ENCODE results near the gene SLC35F1. TPM values are rescaled to one million over a fixed set of nuclear protein-coding genes. Genes with fewer than 3 reads are reported as not detected.

SLC35F1 gene
- total and polyA plus RNA-seq, 2 donors (not counting 1 experiment from before 2014, with no cell fraction given) = 0.09 to 0.17 TPM

- H3K36me3 ChIP-seq (ENCODE audit: control insufficient read depth, insufficient read depth, low read length) = no peaks in the 10 kb centered on the region
- no peak overlapping the region for H3K27ac ChIP-seq (ENCODE audit: insufficient read depth, low read length)
- H3K4me2 ChIP-seq (ENCODE audit: extremely low read depth, insufficient read depth, low read length) = no peak overlapping the region
- H3K27me3 ChIP-seq (ENCODE audit: control insufficient read depth, insufficient read depth, low read length) = no peaks in the 10 kb centered on the region
- H3K79me2 ChIP-seq (ENCODE audit: control insufficient read depth, insufficient read depth, low read length) = no peaks in the 10 kb centered on the region
- no peak for TF ChIP-seq EZH2 (IDR thresholded peaks at IDR 0.05; ENCODE audit: low read length, missing control alignments)
- TF ChIP-seq CTCF (conservative IDR thresholded peaks at IDR 0.05 in 1 of 2, IDR thresholded peaks at IDR 0.05 in 1 of 2; ENCODE audit: low read depth in 1 of 2, low read length in 2 of 2) = no peak
- no peaks in the 10 kb centered on the region for H4K20me1 ChIP-seq (ENCODE audit: control insufficient read depth, extremely low read depth, insufficient read depth, low read length)
- DNase-seq (ENCODE audit: low read depth in 2 of 2) = no peak
- no peak overlapping the region for H3K4me3 ChIP-seq (replicated peaks in 1 of 4; ENCODE audit: control extremely low read depth in 1 of 4, insufficient read depth in 1 of 4, low read depth in 3 of 4, low read length in 4 of 4)
- H2AFZ ChIP-seq (ENCODE audit: low read length) = no peak overlapping the region
- no peak overlapping the region for H3K9ac ChIP-seq (ENCODE audit: insufficient read depth, low read length)
- H3K9me3 ChIP-seq (ENCODE audit: control insufficient read depth, insufficient read depth, low read depth, low read length) = no peaks in the 10 kb centered on the region
- no peaks in the 10 kb centered on the region for H3K4me1 ChIP-seq (ENCODE audit: control insufficient read depth, extremely low read depth, insufficient read depth, low read length)
Observed at GRCh38 chr6:118147511-118147910, 240.4 kb downstream of the SLC35F1 start.

GRCh38 chr6:118148561-118148960 is 241.5 kb downstream of the SLC35F1 start:
- no peaks in the 10 kb centered on the region for H3K27me3 ChIP-seq (ENCODE audit: control insufficient read depth, insufficient read depth, low read length)
- no peak overlapping the region for H2AFZ ChIP-seq (ENCODE audit: low read length)
- no peak overlapping the region for H3K9ac ChIP-seq (ENCODE audit: insufficient read depth, low read length)
- no peak for TF ChIP-seq EZH2 (IDR thresholded peaks at IDR 0.05; ENCODE audit: low read length, missing control alignments)
- no peak for TF ChIP-seq CTCF (conservative IDR thresholded peaks at IDR 0.05 in 1 of 2, IDR thresholded peaks at IDR 0.05 in 1 of 2; ENCODE audit: low read depth in 1 of 2, low read length in 2 of 2)
- no peaks in the 10 kb centered on the region for H3K4me1 ChIP-seq (ENCODE audit: control insufficient read depth, extremely low read depth, insufficient read depth, low read length)
- H3K27ac ChIP-seq (ENCODE audit: insufficient read depth, low read length) = no peak overlapping the region
- H3K79me2 ChIP-seq (ENCODE audit: control insufficient read depth, insufficient read depth, low read length) = no peaks in the 10 kb centered on the region
- H3K4me3 ChIP-seq (replicated peaks in 1 of 4; ENCODE audit: control extremely low read depth in 1 of 4, insufficient read depth in 1 of 4, low read depth in 3 of 4, low read length in 4 of 4) = no peak overlapping the region
- DNase-seq (ENCODE audit: low read depth in 2 of 2) = no peak
- no peaks in the 10 kb centered on the region for H3K36me3 ChIP-seq (ENCODE audit: control insufficient read depth, insufficient read depth, low read length)
- no peaks in the 10 kb centered on the region for H4K20me1 ChIP-seq (ENCODE audit: control insufficient read depth, extremely low read depth, insufficient read depth, low read length)
- H3K4me2 ChIP-seq (ENCODE audit: extremely low read depth, insufficient read depth, low read length) = no peak overlapping the region
- no peaks in the 10 kb centered on the region for H3K9me3 ChIP-seq (ENCODE audit: control insufficient read depth, insufficient read depth, low read depth, low read length)

GRCh38 chr6:118152524-118152923 is 245.5 kb downstream of the SLC35F1 start:
- Histone ChIP-seq H2AFZ (ENCODE audit: low read length) (no peak overlapping the region), H3K4me3 (replicated peaks in 1 of 4; ENCODE audit: control extremely low read depth in 1 of 4, insufficient read depth in 1 of 4, low read depth in 3 of 4, low read length in 4 of 4) (no peak overlapping the region), H3K4me1 (ENCODE audit: control insufficient read depth, extremely low read depth, insufficient read depth, low read length) (no peaks in the 10 kb centered on the region), H3K9ac (ENCODE audit: insufficient read depth, low read length) (no peak overlapping the region), H3K9me3 (ENCODE audit: control insufficient read depth, insufficient read depth, low read depth, low read length) (no peaks in the 10 kb centered on the region), H3K4me2 (ENCODE audit: extremely low read depth, insufficient read depth, low read length) (no peak overlapping the region), H3K36me3 (ENCODE audit: control insufficient read depth, insufficient read depth, low read length) (no peaks in the 10 kb centered on the region), H3K27ac (ENCODE audit: insufficient read depth, low read length) (no peak overlapping the region), H3K27me3 (ENCODE audit: control insufficient read depth, insufficient read depth, low read length) (no peaks in the 10 kb centered on the region), H4K20me1 (ENCODE audit: control insufficient read depth, extremely low read depth, insufficient read depth, low read length) (no peaks in the 10 kb centered on the region), H3K79me2 (ENCODE audit: control insufficient read depth, insufficient read depth, low read length) (no peaks in the 10 kb centered on the region)
- TF ChIP-seq CTCF (conservative IDR thresholded peaks at IDR 0.05 in 1 of 2, IDR thresholded peaks at IDR 0.05 in 1 of 2; ENCODE audit: low read depth in 1 of 2, low read length in 2 of 2) (no peak), EZH2 (IDR thresholded peaks at IDR 0.05; ENCODE audit: low read length, missing control alignments) (no peak)
- DNase-seq (ENCODE audit: low read depth in 2 of 2) = no peak
